ENCODE results near the gene ABCA6.
"Not testable (repeated sequence)": the region's sequence is repeated elsewhere in the genome, so short reads cannot be mapped to it uniquely, and the experiment has no call there.

Gene ABCA6

GRCh38 chr17:69141431-69142174 is at the start of gene ABCA6:
ABCA6 (minus strand) TSS chr17:69141895; CDS start chr17:69140703, 1,192 bp downstream.
- DNase-seq = no peak

- no peak for DNase-seq
These were observed 47.1 kb upstream of the ABCA6 start for GRCh38 chr17:69188796-69189195.

GRCh38 chr17:69188064-69188463 is 46.4 kb upstream of the ABCA6 start:
- no peak for DNase-seq

GRCh38 chr17:69187294-69187693 is 45.6 kb upstream of the ABCA6 start:
- DNase-seq = no peak

GRCh38 chr17:69179227-69179952 is 37.7 kb upstream of the ABCA6 start:
- no peak for DNase-seq

GRCh38 chr17:69176457-69176795 is 34.7 kb upstream of the ABCA6 start:
- DNase-seq = no peak

- DNase-seq = no peak
These were observed 34.1 kb upstream of the ABCA6 start for GRCh38 chr17:69175625-69176456.

GRCh38 chr17:69175262-69175624 is 33.5 kb upstream of the ABCA6 start:
- no peak for DNase-seq

- no peak for DNase-seq
These were observed 31.4 kb upstream of the ABCA6 start for GRCh38 chr17:69173118-69173517.

- DNase-seq = no peak
These were observed 28.7 kb upstream of the ABCA6 start for GRCh38 chr17:69170377-69170776.

GRCh38 chr17:69168642-69169041 is 26.9 kb upstream of the ABCA6 start:
- not testable (repeated sequence) for DNase-seq

GRCh38 chr17:69166957-69167356 is 25.3 kb upstream of the ABCA6 start:
- DNase-seq = no peak

- DNase-seq = no peak
These were observed 22.5 kb upstream of the ABCA6 start for GRCh38 chr17:69164206-69164605.

- no peak for DNase-seq
These were observed 17.7 kb upstream of the ABCA6 start for GRCh38 chr17:69159418-69159817.

GRCh38 chr17:69154267-69154666 is 12.6 kb upstream of the ABCA6 start:
- no peak for DNase-seq

GRCh38 chr17:69150333-69150732 is 8.6 kb upstream of the ABCA6 start:
- no peak for DNase-seq

- DNase-seq = no peak
These were observed 5.8 kb upstream of the ABCA6 start for GRCh38 chr17:69147460-69147859.

GRCh38 chr17:69144331-69145255 is 2.9 kb upstream of the ABCA6 start:
- no peak for DNase-seq

GRCh38 chr17:69143683-69144231 is 2.1 kb upstream of the ABCA6 start:
- DNase-seq = no peak

GRCh38 chr17:69143151-69143550 is 1.5 kb upstream of the ABCA6 start:
- no peak for DNase-seq

GRCh38 chr17:69142175-69142802 is 594 bp upstream of the ABCA6 start:
- no peak for DNase-seq

GRCh38 chr17:69134112-69134511 is 7.6 kb downstream of the ABCA6 start:
- DNase-seq = no peak
